ENCODE results near the gene AKR1B1.

Gene AKR1B1

GRCh38 chr7:134448356-134449229, 10.3 kb downstream of the AKR1B1 start:
- DNase-seq = no peak
- in situ Hi-C loops (cut with MboI; ENCODE audit: low pct_unique_long_range_greater_than_20kb, low sequenced_read_pairs) = no loop called here

- in situ Hi-C loops (cut with MboI; ENCODE audit: low pct_unique_long_range_greater_than_20kb, low sequenced_read_pairs) = no loop called here
- no peak for DNase-seq
These were observed 11.5 kb downstream of the AKR1B1 start for GRCh38 chr7:134447383-134447782.

- in situ Hi-C loops (cut with MboI; ENCODE audit: low pct_unique_long_range_greater_than_20kb, low sequenced_read_pairs) = no loop called here
- no peak for DNase-seq
These were observed 12.0 kb downstream of the AKR1B1 start for GRCh38 chr7:134446923-134447322.

GRCh38 chr7:134446446-134446845, 12.5 kb downstream of the AKR1B1 start:
- in situ Hi-C loops (cut with MboI; ENCODE audit: low pct_unique_long_range_greater_than_20kb, low sequenced_read_pairs) = no loop called here
- DNase-seq = no peak

- in situ Hi-C loops (cut with MboI; ENCODE audit: low pct_unique_long_range_greater_than_20kb, low sequenced_read_pairs) = no loop called here
- no peak for DNase-seq
These were observed 14.0 kb downstream of the AKR1B1 start for GRCh38 chr7:134444961-134445315.

- in situ Hi-C loops (cut with MboI; ENCODE audit: low pct_unique_long_range_greater_than_20kb, low sequenced_read_pairs) = no loop called here
- no peak for DNase-seq
These were observed 14.5 kb downstream of the AKR1B1 start for GRCh38 chr7:134444198-134444960.

GRCh38 chr7:134443396-134444070, 15.4 kb downstream of the AKR1B1 start:
- in situ Hi-C loops (cut with MboI; ENCODE audit: low pct_unique_long_range_greater_than_20kb, low sequenced_read_pairs) = no loop called here
- DNase-seq = no peak

- in situ Hi-C loops (cut with MboI; ENCODE audit: low pct_unique_long_range_greater_than_20kb, low sequenced_read_pairs) = no loop called here
- DNase-seq = no peak
These were observed 16.3 kb downstream of the AKR1B1 start for GRCh38 chr7:134442441-134443220.

GRCh38 chr7:134441264-134441663, 17.6 kb downstream of the AKR1B1 start:
- no peak for DNase-seq
- in situ Hi-C loops (cut with MboI; ENCODE audit: low pct_unique_long_range_greater_than_20kb, low sequenced_read_pairs) = no loop called here

GRCh38 chr7:134440476-134440875, 18.4 kb downstream of the AKR1B1 start:
- in situ Hi-C loops (cut with MboI; ENCODE audit: low pct_unique_long_range_greater_than_20kb, low sequenced_read_pairs) = no loop called here

GRCh38 chr7:134440067-134440466, 18.8 kb downstream of the AKR1B1 start:
- no peak for DNase-seq
- in situ Hi-C loops (cut with MboI; ENCODE audit: low pct_unique_long_range_greater_than_20kb, low sequenced_read_pairs) = no loop called here

More at GRCh38 chr7:134440476-134440875, 18.4 kb downstream of the AKR1B1 start:
- DNase-seq = no peak

- in situ Hi-C loops (cut with MboI; ENCODE audit: low pct_unique_long_range_greater_than_20kb, low sequenced_read_pairs) = no loop called here
These were observed 20.0 kb downstream of the AKR1B1 start for GRCh38 chr7:134438946-134439345.

GRCh38 chr7:134435161-134435920, 23.6 kb downstream of the AKR1B1 start:
- in situ Hi-C loops (cut with MboI; ENCODE audit: low pct_unique_long_range_greater_than_20kb, low sequenced_read_pairs) = no loop called here
- no peak for DNase-seq

More at GRCh38 chr7:134438946-134439345, 20.0 kb downstream of the AKR1B1 start:
- no peak for DNase-seq

- no peak for DNase-seq
- in situ Hi-C loops (cut with MboI; ENCODE audit: low pct_unique_long_range_greater_than_20kb, low sequenced_read_pairs) = no loop called here
These were observed 24.2 kb downstream of the AKR1B1 start for GRCh38 chr7:134434701-134435100.

GRCh38 chr7:134433430-134433829, 25.5 kb downstream of the AKR1B1 start:
- in situ Hi-C loops (cut with MboI; ENCODE audit: low pct_unique_long_range_greater_than_20kb, low sequenced_read_pairs) = no loop called here
- DNase-seq = no peak

- peak; percentile 93 for DNase-seq
- in situ Hi-C loops (cut with MboI; ENCODE audit: low pct_unique_long_range_greater_than_20kb, low sequenced_read_pairs) = no loop called here
These were observed 26.4 kb downstream of the AKR1B1 start for GRCh38 chr7:134432296-134433152.

GRCh38 chr7:134431815-134432214, 27.1 kb downstream of the AKR1B1 start:
- in situ Hi-C loops (cut with MboI; ENCODE audit: low pct_unique_long_range_greater_than_20kb, low sequenced_read_pairs) = no loop called here
- DNase-seq = no peak

- no peak for DNase-seq
- in situ Hi-C loops (cut with MboI; ENCODE audit: low pct_unique_long_range_greater_than_20kb, low sequenced_read_pairs) = no loop called here
These were observed 29.4 kb downstream of the AKR1B1 start for GRCh38 chr7:134429481-134429880.

Measured in KBM-7 (cell line).